ENCODE data around the gene MTA1.

Gene MTA1

DNA sequence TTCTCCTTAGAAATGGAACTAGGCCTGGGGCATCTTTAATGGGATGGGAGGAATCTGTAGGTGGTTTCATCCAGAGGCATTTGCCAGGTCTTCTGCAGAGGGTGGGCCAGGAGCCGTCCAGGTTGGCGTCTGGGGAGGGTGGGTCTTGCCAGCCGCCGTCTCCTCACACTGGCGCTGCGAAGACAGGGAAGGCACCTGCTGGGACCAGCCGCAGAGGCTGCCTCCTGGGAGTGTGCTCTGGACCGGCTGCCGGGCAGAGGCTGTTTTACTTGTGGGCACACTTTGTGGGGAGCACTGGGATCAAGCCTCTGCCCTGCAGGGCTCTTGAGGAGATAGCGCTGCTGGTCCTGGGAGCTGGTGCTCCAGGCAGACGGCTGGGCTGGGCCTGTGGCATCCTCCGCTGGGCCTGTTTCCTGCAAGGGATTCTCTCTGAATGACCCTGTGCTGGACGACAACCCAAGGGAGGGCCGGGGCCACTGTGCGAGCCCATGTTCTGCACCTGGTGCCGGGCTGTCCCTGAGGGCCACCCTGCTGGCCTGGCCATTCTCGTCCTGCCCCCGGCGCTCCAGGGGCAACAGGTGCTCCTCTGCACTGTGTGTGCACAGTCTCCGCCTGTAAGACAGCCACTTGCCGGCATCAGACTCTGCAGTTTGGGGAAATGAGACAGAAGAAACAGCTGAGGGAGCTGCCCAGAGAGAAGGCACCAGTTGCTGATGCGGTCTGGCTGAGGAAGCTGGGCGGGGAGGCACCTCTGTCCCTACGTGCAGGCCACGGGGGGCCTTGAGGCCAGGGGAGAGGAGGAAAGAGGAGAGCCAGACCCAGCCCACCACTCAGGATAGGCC, 31.3 kb upstream of the MTA1 start:
- DNase-seq, result no peak

DNA sequence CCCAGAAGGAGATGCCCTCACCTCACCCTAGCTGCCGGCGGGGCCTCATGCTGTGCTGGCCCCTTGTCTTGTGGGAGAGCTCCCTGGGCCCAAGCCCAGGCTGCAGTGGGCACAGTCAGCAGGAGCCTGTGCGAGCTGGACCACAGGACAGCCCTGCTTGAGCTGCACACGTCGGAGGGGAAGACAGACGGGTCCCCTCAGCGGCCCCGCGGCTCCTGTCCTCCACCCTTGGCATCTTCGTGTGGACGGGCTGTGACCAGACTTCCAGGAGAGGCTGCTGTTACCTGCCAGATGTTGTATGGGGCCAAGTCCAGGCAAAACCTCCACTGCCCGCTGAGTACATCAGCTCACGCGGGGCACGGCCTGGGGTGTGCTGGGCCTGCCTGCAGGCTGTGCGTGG, 30.7 kb upstream of the MTA1 start:
- DNase-seq, result no peak

GRCh38 chr14:105389534-105389933, 30.1 kb upstream of the MTA1 start:
- DNase-seq, result no peak

DNA sequence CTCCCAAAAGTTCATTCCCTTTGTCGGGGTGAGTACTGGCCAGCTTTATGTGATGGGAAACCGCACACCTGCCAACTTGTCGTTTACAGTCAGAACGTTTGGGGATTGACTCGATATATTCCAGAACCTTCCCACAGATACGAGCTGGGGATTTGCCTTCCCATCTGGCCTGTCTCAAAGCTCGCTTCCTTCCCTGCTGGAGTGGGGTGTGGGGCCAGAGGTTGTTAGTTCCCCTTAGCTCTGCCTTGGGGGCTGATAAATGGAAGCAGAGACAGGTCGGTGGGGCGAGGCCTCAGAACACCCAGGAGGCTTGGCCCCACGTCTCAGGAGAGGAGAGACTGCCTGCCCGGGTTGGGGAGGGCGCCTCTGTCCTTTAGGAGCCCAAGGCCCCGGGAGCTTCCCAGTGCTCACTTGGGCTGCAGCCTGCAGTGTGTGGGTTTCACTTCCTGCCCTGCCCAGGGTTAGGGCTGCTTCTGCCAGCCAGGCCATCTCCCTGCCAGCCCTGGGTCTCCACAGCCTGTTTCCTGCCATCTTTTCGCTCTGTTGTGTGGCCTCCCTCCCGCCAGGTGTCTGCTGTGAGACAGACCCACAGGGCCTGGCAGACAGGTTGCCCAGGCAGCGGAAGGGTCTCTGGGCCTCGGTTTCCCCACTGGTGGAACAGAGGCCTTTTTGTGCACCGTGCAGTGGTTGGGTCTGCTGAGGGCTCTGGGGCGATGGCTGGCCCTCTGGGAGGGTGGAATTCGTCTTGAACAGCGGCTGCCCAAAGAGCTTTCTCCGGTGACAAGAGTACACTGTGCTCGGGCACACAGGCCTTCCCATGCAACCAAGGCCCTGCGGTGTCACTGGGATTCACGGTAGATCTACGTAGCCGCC, 29.4 kb upstream of the MTA1 start:
- no peak for DNase-seq

- no peak for DNase-seq
Measured at GRCh38 chr14:105390849-105391500, 28.7 kb upstream of the MTA1 start.

GRCh38 chr14:105391541-105391940, 28.1 kb upstream of the MTA1 start:
- DNase-seq, result no peak

DNA sequence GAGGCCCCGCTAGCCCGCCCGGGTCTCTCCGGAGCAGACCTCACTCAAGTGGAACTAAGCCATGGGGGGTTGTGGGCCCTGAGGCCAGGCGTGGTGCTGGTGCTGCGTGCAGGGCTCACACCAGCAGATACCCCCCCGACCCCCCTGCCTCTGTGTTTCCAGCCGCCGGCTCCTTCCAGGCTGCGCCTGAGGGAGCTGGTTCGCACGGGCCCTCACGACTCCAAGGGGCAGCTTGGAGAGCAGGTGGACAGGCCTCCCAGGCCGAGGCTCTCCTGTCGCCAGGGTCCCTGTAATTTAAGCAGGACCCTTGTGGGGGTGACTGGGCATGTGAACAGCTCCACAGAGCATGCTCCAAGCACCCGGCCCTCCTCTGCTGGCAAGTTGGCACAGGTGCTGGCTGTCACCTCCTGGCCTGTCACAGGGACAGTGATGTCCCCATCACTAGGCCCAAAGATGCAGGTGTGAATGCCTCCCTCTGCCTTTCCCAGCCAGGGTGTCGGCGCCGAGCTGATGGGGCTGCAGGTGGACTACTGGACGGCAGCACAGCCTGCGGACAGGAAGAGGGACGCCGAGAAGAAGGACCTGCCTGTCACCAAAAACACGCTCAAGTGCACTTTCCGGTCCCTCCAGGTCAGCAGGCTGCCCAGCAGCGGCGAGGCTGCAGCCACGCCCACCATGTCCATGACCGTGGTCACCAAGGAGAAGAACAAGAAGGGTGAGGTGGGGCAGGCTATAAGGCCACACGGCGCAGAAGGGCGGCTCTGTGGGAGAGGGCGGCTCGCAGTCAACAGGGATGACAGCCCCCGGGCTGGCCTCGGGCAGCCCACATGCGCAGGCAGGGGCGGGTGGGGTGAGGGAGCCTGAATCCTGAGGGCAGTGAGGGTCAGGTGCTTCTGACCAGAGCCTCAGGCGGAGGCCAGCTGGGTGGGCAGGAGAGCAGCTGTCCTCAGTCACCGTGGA, 27.2 kb upstream of the MTA1 start:
- no peak for DNase-seq

- DNase-seq, result no peak
Measured at GRCh38 chr14:105393151-105393550, 26.5 kb upstream of the MTA1 start.

GRCh38 chr14:105394714-105395537, 24.7 kb upstream of the MTA1 start:
- DNase-seq, result no peak

DNA sequence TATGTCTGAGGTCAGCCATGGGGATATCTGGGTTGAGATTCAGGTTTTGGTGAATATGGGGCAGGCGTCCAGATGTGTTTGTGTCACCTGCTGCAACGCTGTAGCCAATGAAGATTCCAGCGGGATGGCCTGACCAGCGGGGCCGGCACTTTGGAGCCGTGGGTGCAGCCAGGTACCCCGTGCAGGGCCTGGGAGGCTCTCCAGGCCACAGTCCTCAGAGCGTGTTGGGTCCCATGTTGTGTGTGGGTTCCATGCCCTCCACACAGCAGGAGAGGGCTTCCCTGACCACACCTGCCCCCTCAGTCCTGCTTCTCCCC, 24.1 kb upstream of the MTA1 start:
- DNase-seq, result no peak

- no peak for DNase-seq
Measured at GRCh38 chr14:105397350-105397931, 22.2 kb upstream of the MTA1 start.

DNA sequence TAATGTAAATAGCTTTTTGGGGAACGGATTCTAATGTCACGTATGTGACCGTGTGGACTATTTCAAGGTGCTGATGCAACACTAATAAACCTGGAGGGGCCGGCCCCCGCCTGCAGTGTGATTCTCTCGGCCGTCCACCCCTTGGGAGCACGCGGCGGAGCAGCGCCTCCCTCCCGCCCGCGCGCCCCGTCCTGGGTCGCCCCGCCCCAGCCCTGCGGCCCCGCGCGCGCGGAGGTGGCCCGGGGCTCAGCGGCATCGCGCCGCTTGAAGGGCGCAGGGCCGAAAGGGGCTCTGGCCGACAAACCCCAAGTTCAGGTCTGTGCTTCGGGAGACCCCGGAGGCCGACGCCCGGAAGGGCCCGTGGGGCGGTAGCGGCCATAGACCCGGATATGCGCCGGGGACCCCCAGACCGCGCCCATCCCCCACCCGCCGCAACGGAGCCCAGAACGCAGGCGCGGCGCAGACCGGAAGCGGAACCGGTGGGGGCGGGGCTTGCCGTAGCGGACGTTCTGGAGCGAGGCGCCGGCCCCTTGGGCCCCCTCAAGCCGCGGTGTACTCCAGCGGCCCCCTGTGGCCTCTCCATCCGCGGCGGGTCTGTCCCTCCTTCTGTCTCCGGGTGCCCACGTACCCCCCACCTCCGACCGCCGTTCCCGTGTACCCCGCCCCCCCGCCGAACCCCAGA, 21.4 kb upstream of the MTA1 start, which contains the start of gene TEX22:
TSS of gene TEX22 (plus strand) at position 495 of the 682 bp plus-strand sequence. CDS start 803 bp downstream, outside the sequence.
- DNase-seq, result peak; percentile 80

DNA sequence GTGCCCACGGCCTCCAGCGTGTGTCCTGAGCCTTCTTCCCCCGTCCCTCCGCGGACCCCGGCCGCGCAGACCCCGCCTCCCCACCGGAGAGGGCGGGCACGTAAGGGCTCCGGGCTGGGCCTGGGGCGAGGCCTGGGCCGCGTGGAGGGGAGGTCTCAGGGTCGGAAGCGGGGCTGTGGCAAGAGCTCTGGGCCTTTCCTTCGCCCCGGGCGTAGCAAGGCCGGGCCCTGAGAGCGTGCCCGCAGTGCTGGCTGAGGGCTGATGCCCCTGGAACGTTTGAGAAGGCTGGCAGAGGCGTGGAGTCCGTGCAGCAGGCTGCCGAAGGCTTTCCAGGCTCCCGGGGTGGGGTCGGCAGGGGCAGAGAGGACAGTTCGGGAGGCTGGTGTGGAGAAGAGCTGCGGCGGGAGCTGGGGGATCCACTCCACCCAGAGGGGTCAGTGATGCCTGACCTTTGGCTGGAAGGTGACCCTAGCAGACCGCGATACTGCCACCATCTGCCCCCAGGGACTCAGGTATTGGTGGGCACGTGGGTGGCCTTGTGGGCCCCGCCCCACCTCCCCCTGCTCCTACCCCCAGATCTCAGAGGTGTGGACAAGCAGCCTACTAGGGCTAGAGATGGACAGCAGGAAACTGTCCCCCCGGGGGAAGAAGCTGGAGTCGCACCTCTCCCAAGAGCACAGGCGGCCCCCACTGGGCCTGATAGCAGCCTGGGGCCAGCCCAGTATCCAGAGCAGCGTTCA, 20.7 kb upstream of the MTA1 start:
- peak; percentile 52 for DNase-seq

GRCh38 chr14:105399466-105399775, 20.2 kb upstream of the MTA1 start:
- DNase-seq, result no peak

DNA sequence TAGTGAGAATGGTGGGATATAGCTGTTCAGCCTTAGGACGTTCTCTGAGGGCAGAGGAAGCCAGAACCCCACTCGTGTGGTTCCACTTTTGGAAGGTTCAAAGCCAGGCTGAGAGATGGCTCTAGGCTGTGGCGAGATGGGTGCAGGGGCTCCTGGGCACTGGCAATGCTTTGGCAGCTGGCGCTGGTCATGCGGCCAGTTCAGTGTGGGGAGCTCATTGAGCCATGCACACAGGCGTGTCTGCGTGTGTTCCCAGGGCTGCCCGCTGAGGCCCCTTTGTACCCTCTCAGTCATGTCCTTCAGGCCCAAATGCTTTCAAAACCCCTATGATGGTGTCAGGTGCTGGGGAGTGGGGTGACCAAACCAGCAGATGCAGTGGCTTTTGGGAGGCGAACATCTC, 19.6 kb upstream of the MTA1 start:
- DNase-seq, result no peak

DNA sequence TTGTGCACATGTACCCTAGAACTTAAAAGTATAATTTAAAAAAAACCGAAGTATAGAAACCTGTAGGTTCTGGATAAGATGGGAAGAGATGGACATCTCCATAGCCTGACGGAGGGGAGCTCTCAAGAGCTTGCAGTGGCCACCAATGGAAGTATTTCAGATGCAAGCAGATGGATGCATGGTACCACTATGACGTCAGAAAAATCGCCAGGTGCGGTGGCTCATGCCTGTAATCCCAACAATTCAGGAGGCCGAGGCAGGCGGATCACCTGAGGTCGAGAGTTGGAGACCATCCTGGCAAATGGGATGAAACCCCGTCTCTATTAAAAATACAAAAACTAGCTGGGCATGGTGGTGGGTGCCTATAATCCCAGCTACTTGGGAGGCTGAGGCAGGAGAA, 17.9 kb upstream of the MTA1 start:
- no peak for DNase-seq

DNA sequence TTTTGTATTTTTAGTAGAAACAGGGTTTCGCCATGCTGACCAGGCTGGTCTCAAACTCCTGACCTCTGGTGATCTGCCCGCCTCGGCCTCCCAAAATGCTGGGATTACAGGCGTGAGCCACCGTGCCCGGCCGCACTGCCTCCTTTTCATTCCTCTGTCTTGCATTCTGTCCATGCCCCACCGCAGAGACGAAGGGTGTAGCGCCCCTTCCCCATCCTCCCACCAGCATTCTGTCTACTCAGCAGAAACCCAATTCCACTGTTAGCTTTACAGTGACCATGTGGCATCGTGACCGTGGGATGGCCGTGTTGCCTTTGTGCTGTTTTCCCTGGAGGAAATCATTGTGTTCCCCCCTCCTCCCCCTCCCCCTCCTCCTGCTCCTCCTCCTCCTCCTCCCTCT, 11.0 kb upstream of the MTA1 start:
- DNase-seq, result no peak

GRCh38 chr14:105409364-105409763, 10.3 kb upstream of the MTA1 start:
- DNase-seq, result no peak

DNA sequence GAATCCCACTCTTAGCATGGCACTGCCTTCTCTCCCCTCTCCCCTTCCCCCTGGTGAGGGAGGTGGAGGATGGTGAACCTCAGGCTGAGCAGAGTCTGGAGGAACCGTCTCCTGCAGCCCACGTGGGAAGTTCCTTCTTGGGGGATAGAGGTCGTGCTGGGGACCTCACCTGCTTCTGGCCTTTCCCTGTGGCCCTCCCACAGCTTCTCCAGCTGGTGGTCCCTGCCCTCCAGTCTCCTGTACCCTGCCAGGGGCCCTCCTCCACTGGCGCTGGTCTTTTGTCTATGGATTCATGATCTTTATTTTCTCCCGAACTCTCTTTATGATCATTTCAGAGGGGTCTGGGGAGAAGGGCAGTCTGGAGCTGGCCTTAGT, 9.0 kb upstream of the MTA1 start:
- DNase-seq, result no peak
